Measurements from ENCODE around the gene MEGF8.

MEGF8 gene

DNA sequence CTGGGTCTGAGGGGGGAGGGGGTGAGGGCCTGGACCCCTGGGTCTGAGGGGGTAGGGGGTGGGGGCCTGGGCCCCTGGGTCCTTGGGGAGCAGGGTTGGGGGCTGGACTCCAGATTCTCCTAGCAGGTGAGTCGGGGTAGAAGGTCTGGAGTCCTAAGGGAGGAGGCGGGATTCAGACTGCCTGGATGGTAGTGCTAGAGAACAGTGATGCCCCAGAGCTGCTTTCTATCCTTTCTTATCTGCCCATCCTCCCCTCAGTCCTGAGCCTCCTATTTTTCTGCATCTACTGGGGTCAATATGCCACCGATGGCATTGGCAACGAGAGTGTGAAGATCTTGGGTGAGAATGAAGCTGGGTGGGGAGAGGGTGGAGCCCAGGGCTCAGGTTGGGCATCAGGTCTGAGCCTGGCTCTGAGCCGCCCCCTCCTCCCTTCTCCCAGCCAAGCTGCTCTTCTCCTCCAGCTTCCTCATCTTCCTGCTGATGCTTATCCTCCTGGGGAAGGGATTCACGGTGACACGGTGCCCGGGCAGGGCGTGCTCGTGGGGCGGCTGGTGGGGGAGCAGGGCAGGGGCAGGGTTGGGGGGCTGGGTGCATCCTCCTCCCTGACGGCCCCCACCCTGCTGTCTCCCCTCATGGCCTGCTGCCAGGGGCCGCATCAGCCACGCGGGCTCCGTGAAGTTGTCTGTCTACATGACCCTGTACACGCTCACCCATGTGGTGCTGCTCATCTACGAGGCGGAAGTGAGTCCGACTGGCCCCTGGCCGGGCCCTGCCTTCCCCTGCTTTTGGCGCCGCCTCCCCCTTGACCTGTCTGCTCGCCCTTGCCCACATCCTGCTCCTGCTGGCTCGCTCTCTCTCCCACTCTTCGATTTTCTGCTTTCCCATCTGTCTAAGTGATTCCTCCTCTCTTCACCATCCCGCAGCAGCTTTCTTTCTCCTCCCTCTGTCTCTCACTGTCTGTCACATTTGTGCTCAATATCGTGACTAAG is 8.9 kb upstream of the MEGF8 start:
- Histone ChIP-seq H3K4me2 (ENCODE audit: low read length) (peak overlapping the region; percentile 92), H3K27ac (ENCODE audit: low read length) (peak overlapping the region; percentile 29), H3K9ac (ENCODE audit: low read length) (peak overlapping the region; percentile 65), H3K4me3 (ENCODE audit: low read length) (peak overlapping the region; percentile 70), H2AFZ (ENCODE audit: low read depth, low read length) (peak overlapping the region; percentile 99), H3K36me3 (replicated peaks; ENCODE audit: low read depth, low read length) (no peaks in the 10 kb centered on the region), H3K27me3 (ENCODE audit: low read depth, low read length) (no peaks in the 10 kb centered on the region), H3K79me2 (ENCODE audit: low read length) (no peaks in the 10 kb centered on the region), H3K4me1 (ENCODE audit: low read length) (peaks cover 25% of the 10 kb centered on the region), H4K20me1 (ENCODE audit: insufficient read depth, low read length) (no peaks in the 10 kb centered on the region), H3K9me3 (ENCODE audit: insufficient read depth, low read length) (no peaks in the 10 kb centered on the region)
- TF ChIP-seq EZH2phosphoT487 (IDR thresholded peaks at IDR 0.05; ENCODE audit: low read depth), result no peak
- TF ChIP-seq, protein P1, sequence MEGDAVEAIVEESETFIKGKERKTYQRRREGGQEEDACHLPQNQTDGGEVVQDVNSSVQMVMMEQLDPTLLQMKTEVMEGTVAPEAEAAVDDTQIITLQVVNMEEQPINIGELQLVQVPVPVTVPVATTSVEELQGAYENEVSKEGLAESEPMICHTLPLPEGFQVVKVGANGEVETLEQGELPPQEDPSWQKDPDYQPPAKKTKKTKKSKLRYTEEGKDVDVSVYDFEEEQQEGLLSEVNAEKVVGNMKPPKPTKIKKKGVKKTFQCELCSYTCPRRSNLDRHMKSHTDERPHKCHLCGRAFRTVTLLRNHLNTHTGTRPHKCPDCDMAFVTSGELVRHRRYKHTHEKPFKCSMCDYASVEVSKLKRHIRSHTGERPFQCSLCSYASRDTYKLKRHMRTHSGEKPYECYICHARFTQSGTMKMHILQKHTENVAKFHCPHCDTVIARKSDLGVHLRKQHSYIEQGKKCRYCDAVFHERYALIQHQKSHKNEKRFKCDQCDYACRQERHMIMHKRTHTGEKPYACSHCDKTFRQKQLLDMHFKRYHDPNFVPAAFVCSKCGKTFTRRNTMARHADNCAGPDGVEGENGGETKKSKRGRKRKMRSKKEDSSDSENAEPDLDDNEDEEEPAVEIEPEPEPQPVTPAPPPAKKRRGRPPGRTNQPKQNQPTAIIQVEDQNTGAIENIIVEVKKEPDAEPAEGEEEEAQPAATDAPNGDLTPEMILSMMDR (IDR thresholded peaks at IDR 0.05; ENCODE audit: low read depth, low read length), result no peak

DNA sequence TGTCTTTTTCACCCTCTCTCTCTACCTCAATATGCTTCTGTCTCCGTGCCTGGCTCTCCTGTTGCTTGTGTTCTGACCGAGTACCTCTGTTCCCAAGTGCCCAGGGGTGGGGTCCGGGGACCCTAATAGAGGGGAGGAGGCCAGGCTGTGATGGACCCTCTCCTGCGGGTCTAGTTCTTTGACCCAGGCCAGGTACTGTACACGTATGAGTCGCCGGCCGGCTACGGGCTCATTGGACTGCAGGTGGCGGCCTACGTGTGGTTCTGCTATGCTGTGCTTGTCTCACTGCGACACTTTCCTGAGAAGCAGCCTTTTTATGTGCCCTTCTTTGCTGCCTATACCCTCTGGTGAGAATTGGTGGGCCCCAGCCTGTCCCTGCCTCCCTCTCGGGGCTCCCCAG is 7.9 kb upstream of the MEGF8 start:
- Histone ChIP-seq H3K4me1 (ENCODE audit: low read length) (peaks cover 23% of the 10 kb centered on the region), H2AFZ (ENCODE audit: low read depth, low read length) (no peak overlapping the region), H3K9ac (ENCODE audit: low read length) (peak overlapping the region; percentile 65; the same call in 1 of the 2 replicates), H3K79me2 (ENCODE audit: low read length) (no peaks in the 10 kb centered on the region), H3K27me3 (ENCODE audit: low read depth, low read length) (no peaks in the 10 kb centered on the region), H3K36me3 (replicated peaks; ENCODE audit: low read depth, low read length) (no peaks in the 10 kb centered on the region), H4K20me1 (ENCODE audit: insufficient read depth, low read length) (no peaks in the 10 kb centered on the region), H3K27ac (ENCODE audit: low read length) (peak overlapping the region; percentile 29; the same call in 1 of the 2 replicates), H3K4me3 (ENCODE audit: low read length) (peak overlapping the region; percentile 70), H3K4me2 (ENCODE audit: low read length) (peak overlapping the region; percentile 92), H3K9me3 (ENCODE audit: insufficient read depth, low read length) (no peaks in the 10 kb centered on the region)
- TF ChIP-seq, protein P1 (IDR thresholded peaks at IDR 0.05; ENCODE audit: low read depth, low read length), result no peak
- no peak for TF ChIP-seq EZH2phosphoT487 (IDR thresholded peaks at IDR 0.05; ENCODE audit: low read depth)

DNA sequence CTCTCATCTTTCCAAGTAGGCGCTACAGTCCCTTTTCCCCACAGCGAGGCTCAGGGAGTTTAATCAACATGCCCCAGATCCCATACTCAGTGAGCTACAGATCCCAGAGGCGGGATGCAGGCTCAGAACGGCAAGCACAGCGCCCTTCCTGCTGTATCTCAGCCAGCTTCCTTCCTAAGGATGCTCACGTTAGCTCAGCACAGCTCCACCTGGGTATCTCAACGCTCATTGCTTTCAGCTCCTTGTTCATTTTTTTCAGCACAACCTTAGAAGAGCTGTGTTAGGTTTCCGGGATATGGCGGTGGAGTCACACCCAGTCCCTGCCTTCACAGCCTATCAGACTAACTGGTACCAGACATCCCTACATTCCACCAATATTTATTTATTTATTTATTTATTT is 3.1 kb upstream of the MEGF8 start:
- H3K9me3 ChIP-seq (ENCODE audit: insufficient read depth, low read length), result no peaks in the 10 kb centered on the region
- H3K36me3 ChIP-seq (replicated peaks; ENCODE audit: low read depth, low read length), result no peaks in the 10 kb centered on the region
- TF ChIP-seq EZH2phosphoT487 (IDR thresholded peaks at IDR 0.05; ENCODE audit: low read depth), result no peak
- TF ChIP-seq, protein P1 (IDR thresholded peaks at IDR 0.05; ENCODE audit: low read depth, low read length), result no peak
- H3K4me2 ChIP-seq (ENCODE audit: low read length), result no peak overlapping the region
- H3K4me1 ChIP-seq (ENCODE audit: low read length), result peaks cover 15% of the 10 kb centered on the region
- 0 out of 2 replicates have a peak, but pooled peaks cover 2% of the 10 kb centered on the region for H4K20me1 ChIP-seq (ENCODE audit: insufficient read depth, low read length)
- no peak overlapping the region for H3K4me3 ChIP-seq (ENCODE audit: low read length)
- H3K27ac ChIP-seq (ENCODE audit: low read length), result no peak overlapping the region
- H3K9ac ChIP-seq (ENCODE audit: low read length), result no peak overlapping the region
- peaks cover 18% of the 10 kb centered on the region for H3K79me2 ChIP-seq (ENCODE audit: low read length)
- no peaks in the 10 kb centered on the region for H3K27me3 ChIP-seq (ENCODE audit: low read depth, low read length)
- no peak overlapping the region for H2AFZ ChIP-seq (ENCODE audit: low read depth, low read length)

DNA sequence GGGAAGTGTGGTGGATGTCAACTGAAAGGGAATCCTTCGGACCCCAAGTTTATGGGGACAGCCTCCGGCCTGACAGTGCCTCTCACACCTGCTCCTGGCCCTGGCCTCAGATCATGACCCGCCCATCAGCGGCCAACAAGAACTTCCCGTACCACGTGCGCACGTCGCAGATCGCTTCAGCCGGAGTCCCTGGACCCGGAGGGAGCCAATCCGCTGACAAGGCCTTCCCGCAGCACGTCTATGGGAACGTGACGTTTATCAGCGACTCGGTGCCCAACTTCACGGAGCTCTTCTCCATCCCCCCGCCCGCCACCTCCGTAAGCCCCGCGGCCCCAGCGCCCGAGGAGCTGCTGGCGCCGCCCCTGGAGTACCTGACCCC is 2.0 kb upstream of the MEGF8 start:
- peaks cover 24% of the 10 kb centered on the region for H3K79me2 ChIP-seq (ENCODE audit: low read length)
- no peak overlapping the region for H3K9ac ChIP-seq (ENCODE audit: low read length)
- TF ChIP-seq EZH2phosphoT487 (IDR thresholded peaks at IDR 0.05; ENCODE audit: low read depth), result no peak
- TF ChIP-seq, protein P1 (IDR thresholded peaks at IDR 0.05; ENCODE audit: low read depth, low read length), result no peak
- H3K9me3 ChIP-seq (ENCODE audit: insufficient read depth, low read length), result no peaks in the 10 kb centered on the region
- H3K4me1 ChIP-seq (ENCODE audit: low read length), result peaks cover 11% of the 10 kb centered on the region
- no peaks in the 10 kb centered on the region for H3K36me3 ChIP-seq (replicated peaks; ENCODE audit: low read depth, low read length)
- 0 out of 2 replicates have a peak, but pooled peaks cover 2% of the 10 kb centered on the region for H4K20me1 ChIP-seq (ENCODE audit: insufficient read depth, low read length)
- no peak overlapping the region for H3K4me3 ChIP-seq (ENCODE audit: low read length)
- no peak overlapping the region for H3K27ac ChIP-seq (ENCODE audit: low read length)
- H3K27me3 ChIP-seq (ENCODE audit: low read depth, low read length), result no peaks in the 10 kb centered on the region
- H2AFZ ChIP-seq (ENCODE audit: low read depth, low read length), result no peak overlapping the region
- no peak overlapping the region for H3K4me2 ChIP-seq (ENCODE audit: low read length)
